ENCODE measurements around the gene CORO2B.

GRCh38 chr15:68707386-68707785 lies 128.6 kb downstream of the CORO2B start:
- TF ChIP-seq CTCF (IDR thresholded peaks at IDR 0.05; ENCODE audit: borderline replicate concordance, extremely low read depth, low read length, poor library complexity, severe bottlenecking) = no peak
- no peak for TF ChIP-seq EZH2 (IDR thresholded peaks at IDR 0.05; ENCODE audit: borderline replicate concordance, low read depth, low read length, severe bottlenecking)

Data from DND-41 (cell line).